Memory B cell (primary cell): Measurements from ENCODE around the gene CORO1A.
"Not testable (repeated sequence)": the region's sequence is repeated elsewhere in the genome, so short reads cannot be mapped to it uniquely, and the experiment has no call there.

ENCODE experiments used
- ATAC-seq: fragments of 150-1000 bp; cut with Tn5 transposase; 2 replicates; pipeline ENCODE4 v1.10.0; 2021; ENCODE audit warnings: low read depth, mild to moderate bottlenecking, moderate library complexity
- DNase-seq, 2 donors: peaks; one replicate each; pipeline ENCODE4 v3.0.0; 2022; ENCODE audit warnings: low spot score in 2 of 2
- H3K27ac Mint-ChIP-seq: one replicate; pipeline ENCODE4 v1.8.0; 2022; ENCODE audit warnings: mild to moderate bottlenecking, moderate library complexity, mixed read lengths
- H3K27me3 Mint-ChIP-seq: one replicate; pipeline ENCODE4 v1.8.0; 2022; ENCODE audit warnings: mixed read lengths
- H3K36me3 Mint-ChIP-seq: one replicate; pipeline ENCODE4 v1.8.0; 2022; ENCODE audit warnings: mild to moderate bottlenecking, mixed read lengths
- H3K4me1 Mint-ChIP-seq: one replicate; pipeline ENCODE4 v1.8.0; 2022; ENCODE audit warnings: mixed read lengths
- H3K4me3 Mint-ChIP-seq: one replicate; pipeline ENCODE4 v1.8.0; 2022; ENCODE audit warnings: mild to moderate bottlenecking, moderate library complexity, mixed read lengths
- H3K9me3 Mint-ChIP-seq: one replicate; pipeline ENCODE4 v1.8.0; 2022; ENCODE audit warnings: mixed read lengths

The CORO1A gene

GRCh38 chr16:30199608-30200343 lies 16.4 kb downstream of the CORO1A start:
- not testable (repeated sequence) for ATAC-seq, H3K27ac Mint-ChIP-seq, H3K36me3 Mint-ChIP-seq, DNase-seq, H3K4me3 Mint-ChIP-seq, H3K27me3 Mint-ChIP-seq, H3K4me1 Mint-ChIP-seq, H3K9me3 Mint-ChIP-seq

GRCh38 chr16:30205541-30206236 lies 22.3 kb downstream of the CORO1A start:
- H3K4me1 Mint-ChIP-seq, H3K27ac Mint-ChIP-seq, H3K4me3 Mint-ChIP-seq, H3K27me3 Mint-ChIP-seq, H3K9me3 Mint-ChIP-seq, H3K36me3 Mint-ChIP-seq: not testable (repeated sequence)
- ATAC-seq (peak; percentile 73), DNase-seq (peak in 1 of 2 donors; percentile 27)

GRCh38 chr16:30206252-30206651 lies 22.9 kb downstream of the CORO1A start:
- not testable (repeated sequence) for H3K27me3 Mint-ChIP-seq, H3K4me3 Mint-ChIP-seq, DNase-seq, H3K27ac Mint-ChIP-seq, H3K36me3 Mint-ChIP-seq, H3K9me3 Mint-ChIP-seq, H3K4me1 Mint-ChIP-seq
- peak; percentile 23 for ATAC-seq

GRCh38 chr16:30207063-30207704 lies 23.8 kb downstream of the CORO1A start:
- not testable (repeated sequence) for H3K4me1 Mint-ChIP-seq, DNase-seq, H3K27ac Mint-ChIP-seq, H3K36me3 Mint-ChIP-seq, H3K9me3 Mint-ChIP-seq, H3K27me3 Mint-ChIP-seq
- peak overlapping the region; percentile 44 for H3K4me3 Mint-ChIP-seq
- peak; percentile 45 for ATAC-seq

GRCh38 chr16:30209032-30209431 lies 25.6 kb downstream of the CORO1A start:
- peak; percentile 44 for ATAC-seq
- not testable (repeated sequence) for H3K27ac Mint-ChIP-seq

GRCh38 chr16:30211414-30211813 lies 28.0 kb downstream of the CORO1A start:
- ATAC-seq, H3K27ac Mint-ChIP-seq, H3K36me3 Mint-ChIP-seq: not testable (repeated sequence)

More at GRCh38 chr16:30209032-30209431, 25.6 kb downstream of the CORO1A start:
- not testable (repeated sequence) for H3K27me3 Mint-ChIP-seq, H3K4me1 Mint-ChIP-seq, DNase-seq, H3K36me3 Mint-ChIP-seq, H3K9me3 Mint-ChIP-seq
- H3K4me3 Mint-ChIP-seq: peak overlapping the region; percentile 44

GRCh38 chr16:30217082-30217481 lies 33.7 kb downstream of the CORO1A start:
- H3K27me3 Mint-ChIP-seq, H3K27ac Mint-ChIP-seq, ATAC-seq, H3K9me3 Mint-ChIP-seq, H3K4me3 Mint-ChIP-seq, H3K36me3 Mint-ChIP-seq, DNase-seq, H3K4me1 Mint-ChIP-seq: not testable (repeated sequence)

More at GRCh38 chr16:30211414-30211813, 28.0 kb downstream of the CORO1A start:
- not testable (repeated sequence) for H3K27me3 Mint-ChIP-seq, H3K9me3 Mint-ChIP-seq, H3K4me3 Mint-ChIP-seq, H3K4me1 Mint-ChIP-seq, DNase-seq
